HepG2 (cell line): ENCODE results near the gene CHID1. TPM values are rescaled to one million over a fixed set of nuclear protein-coding genes. Genes with fewer than 3 reads are reported as not detected.

ENCODE experiments used
- ATAC-seq: fragments of 200-7000 bp; cut with Tn5 transposase; 3 replicates; pipeline ENCODE4 v1.9.1; 2020; ENCODE audit warnings: mild to moderate bottlenecking, moderate library complexity
- BruUV-seq: library from RNA; stranded (reverse); fragments of 400-500 nt; replicated peaks from 2 replicates; lab custom pipeline; 2021; lab: Mats Ljungman, UMichigan
- CTCF ChIA-PET: fragments of 300-600 bp; formaldehyde crosslinking; extraction: SDS; loops from one replicate; lab custom pipeline; 2021; ENCODE audit warnings: low total read pairs, inconsistent platforms, low intra/inter-chr PET ratio; lab: Yijun Ruan, JAX
- POLR2A ChIA-PET: fragments of 350-600 bp; sonication (Branson Sonifier 250); formaldehyde crosslinking; loops from one replicate; lab custom pipeline; 2020; ENCODE audit warnings: antibody characterized with exemption, inconsistent platforms; lab: Yijun Ruan, JAX
- DNase-seq: peaks from one replicate; pipeline ENCODE4 v3.0.0-alpha.2; 2015; ENCODE audit warnings: low spot score
- FAIRE-seq: peaks from 3 replicates; lab custom pipeline; 2011; peaks lifted over from hg19 to GRCh38; lab: Jason Lieb, UNC
- H2AFZ ChIP-seq: one replicate; pipeline ENCODE4 v1.6.1; 2011; ENCODE audit warnings: low read length, inconsistent platforms
- H3K27ac ChIP-seq: fragments of 300-600 bp; 3 replicates; pipeline ENCODE4 v1.8.0; 2011; ENCODE audit warnings: mixed run types, mild to moderate bottlenecking, mixed read lengths, low read length, inconsistent platforms; ENCODE audit not compliant: insufficient read depth; ENCODE audit errors: extremely low read length
- H3K27me3 ChIP-seq, 2 experiments: fragments of 200-600 bp in 1 of 2; 2 replicates in 1 of 2; 3 replicates in 1 of 2; pipeline versions ENCODE4 v1.6.0 to v1.8.0; 2011; ENCODE audit warnings: low read length in 2 of 2, mild to moderate bottlenecking in 2 of 2, moderate library complexity in 2 of 2, inconsistent platforms in 1 of 2; ENCODE audit not compliant: insufficient read depth in 2 of 2, control insufficient read depth in 1 of 2
- H3K36me3 ChIP-seq, 2 experiments: fragments of 200-600 bp in 1 of 2; replicated peaks in 1 of 2; 2 replicates in 1 of 2; 3 replicates in 1 of 2; pipeline versions ENCODE4 v1.5.1 to v1.8.0; 2011; ENCODE audit warnings: low read length in 2 of 2, inconsistent platforms in 1 of 2; ENCODE audit not compliant: insufficient read depth in 2 of 2, control insufficient read depth in 1 of 2
- H3K4me1 ChIP-seq: 2 replicates; pipeline ENCODE4 v1.5.1; 2012; ENCODE audit warnings: low read length, inconsistent platforms; ENCODE audit not compliant: insufficient read depth
- H3K4me2 ChIP-seq: 2 replicates; pipeline ENCODE4 v1.6.0; 2011; ENCODE audit warnings: low read depth, low read length, inconsistent platforms
- H3K4me3 ChIP-seq, 3 experiments: fragments of 200-600 bp in 1 of 3; sonication (generic), shearing (Covaris generic) in 1 of 3; replicated peaks in 1 of 3; 2 replicates each; pipeline ENCODE4 v1.5.1; 2011 to 2016; ENCODE audit warnings: low read length in 3 of 3, inconsistent platforms in 2 of 3, low read depth in 2 of 3, mild to moderate bottlenecking in 2 of 3, control low read depth in 1 of 3, mixed read lengths in 1 of 3; ENCODE audit not compliant: insufficient read depth in 1 of 3
- H3K79me2 ChIP-seq: one replicate; pipeline ENCODE4 v1.6.1; 2011; ENCODE audit warnings: low read length, inconsistent platforms; ENCODE audit not compliant: insufficient read depth
- H3K9ac ChIP-seq: 2 replicates; pipeline ENCODE4 v1.6.0; 2011; ENCODE audit warnings: mild to moderate bottlenecking, low read depth, low read length, inconsistent platforms; ENCODE audit not compliant: insufficient read depth
- H3K9me3 ChIP-seq: 2 replicates; pipeline ENCODE4 v1.5.1; 2012; ENCODE audit warnings: mild to moderate bottlenecking, low read length
- H4K20me1 ChIP-seq: 2 replicates; pipeline ENCODE4 v1.6.0; 2011; ENCODE audit warnings: inconsistent platforms, mild to moderate bottlenecking, low read length, moderate library complexity; ENCODE audit not compliant: insufficient read depth
- BRF2 ChIP-seq: sonication (generic); formaldehyde crosslinking; IDR thresholded peaks from 2 replicates; pipeline ENCODE4 v1.8.1; 2022; ENCODE audit warnings: mild to moderate bottlenecking, missing genetic modification reagents
- ELF3 ChIP-seq: IDR thresholded peaks from 2 replicates; pipeline ENCODE4 v1.6.1; 2016; ENCODE audit warnings: missing genetic modification reagents, missing compliant biosample characterization
- MTA3 ChIP-seq: sonication (generic); formaldehyde crosslinking; IDR thresholded peaks from 2 replicates; pipeline ENCODE4 v1.4.0; 2020; ENCODE audit warnings: missing genetic modification reagents
- NFYB ChIP-seq: sonication (generic); formaldehyde crosslinking; IDR thresholded peaks from 2 replicates; pipeline ENCODE4 v1.4.0; 2020; ENCODE audit warnings: missing genetic modification reagents
- NR3C1 ChIP-seq: sonication (generic); formaldehyde crosslinking; IDR thresholded peaks from 2 replicates; pipeline ENCODE4 v1.4.0; 2020; ENCODE audit warnings: missing genetic modification reagents
- PLSCR1 ChIP-seq: sonication (generic); formaldehyde crosslinking; IDR thresholded peaks from 2 replicates; pipeline ENCODE4 v1.5.0; 2020; ENCODE audit warnings: missing genetic modification reagents, mild to moderate bottlenecking, borderline replicate concordance
- SIN3A ChIP-seq: IDR thresholded peaks from 2 replicates; pipeline ENCODE4 v1.6.1; 2011; ENCODE audit warnings: low read depth, mild to moderate bottlenecking, control low read depth, low read length, borderline replicate concordance
- SRSF1 ChIP-seq: fragments of 200-400 bp; formaldehyde crosslinking; optimal IDR thresholded peaks from 2 replicates; pipeline ENCODE3; 2017; ENCODE audit warnings: mild to moderate bottlenecking, low read depth, low read length, moderate library complexity
- THAP8 ChIP-seq: sonication (generic); formaldehyde crosslinking; IDR thresholded peaks from 2 replicates; pipeline ENCODE4 v1.5.1; 2020; ENCODE audit warnings: missing genetic modification reagents, mild to moderate bottlenecking, borderline replicate concordance
- WIZ ChIP-seq: sonication (generic); formaldehyde crosslinking; IDR thresholded peaks from 2 replicates; pipeline ENCODE4 v1.5.1; 2020; ENCODE audit warnings: mild to moderate bottlenecking, missing genetic modification reagents
- ZC3H13 ChIP-seq: sonication (generic); formaldehyde crosslinking; IDR thresholded peaks from 2 replicates; pipeline ENCODE4 v1.8.1; 2023; ENCODE audit warnings: mild to moderate bottlenecking, missing genetic modification reagents, moderate library complexity
- ZKSCAN8 ChIP-seq: IDR thresholded peaks from 2 replicates; pipeline ENCODE4 v1.6.1; 2016; ENCODE audit warnings: borderline replicate concordance, missing genetic modification reagents, missing compliant biosample characterization
- ZNF7 ChIP-seq: IDR thresholded peaks from 2 replicates; pipeline ENCODE4 v1.6.1; 2016; ENCODE audit warnings: missing biosample characterization, missing genetic modification reagents
- WGBS: methylation state at CpG from one replicate; pipeline ENCODE4 v1.1.6; 2017; ENCODE audit warnings: low lambda C conversion rate; 5-methylcytosine and 5-hydroxymethylcytosine counted together
- in situ Hi-C: cut with HindIII; loops from 2 replicates; pipeline ENCODE4 v1.10.0; 2017; ENCODE audit warnings: low pct_unique_long_range_greater_than_20kb; ENCODE audit not compliant: extremely low pct_ligation_motif_present
- intact Hi-C: fragments of 100-400 bp; cut with micrococcal nuclease; formaldehyde crosslinking; loops from one replicate; pipeline ENCODE4 v1.10.0; 2022; ENCODE audit not compliant: unreplicated experiment
- polyA plus RNA-seq, 8 experiments: library from polyadenylated mRNA; depleted of rRNA in 3 of 8; stranded (reverse) in 7 of 8; unstranded in 1 of 8; fragments of >200 nt; fragmentation: Illumina TruSeq in 4 of 8; extraction: Trizol in 4 of 8; gene quantifications; 2 replicates each; pipeline versions ENCODE4 v1.2.1 to v1.2.3, GENCODE V29; 2011 to 2016; ENCODE audit warnings: low read depth in 4 of 8, missing spikeins in 1 of 8, mixed read lengths in 1 of 8; ENCODE audit not compliant: insufficient read depth in 1 of 8
- total RNA-seq, 5 experiments: library from RNA; depleted of rRNA; stranded (reverse); fragments of >200 nt; fragmentation: Illumina TruSeq; extraction: Trizol; gene quantifications; 2 replicates each; pipeline ENCODE4 v1.2.3, GENCODE V29; 2016; ENCODE audit warnings: low read depth in 1 of 5
- TF ChIP-seq, protein P1 (sequence below): sonication (generic); formaldehyde crosslinking; IDR thresholded peaks from 2 replicates; pipeline ENCODE4 v1.8.0; 2022; ENCODE audit warnings: mild to moderate bottlenecking, missing genetic modification reagents, borderline replicate concordance

Gene CHID1
- total and polyA plus RNA-seq, 2 of the 13 experiments (the other 11 are each of a cell fraction or from before 2014, with no cell fraction given): 65.1 to 93.6 TPM

- no peak for ATAC-seq
- no peak overlapping the region for H3K9ac ChIP-seq
Observed at GRCh38 chr11:959027-959426, 48.4 kb upstream of the CHID1 start.

More at GRCh38 chr11:959027-959426, 48.4 kb upstream of the CHID1 start:
- no peak overlapping the region for H3K4me2 ChIP-seq
- peaks cover 9 to 39% of the 10 kb centered on the region in 2 experiments for H3K36me3 ChIP-seq
- no TSS peak for BruUV-seq
- H3K9me3 ChIP-seq: no peaks in the 10 kb centered on the region
- H3K4me3 ChIP-seq: no peak overlapping the region
- WGBS: 93% methylated on average over 10 of the region's 14 CpGs
- H3K4me1 ChIP-seq: peaks cover 43% of the 10 kb centered on the region
- peaks cover 35% of the 10 kb centered on the region for H3K79me2 ChIP-seq
- TF ChIP-seq ZC3H13 (CRISPR knock-in tag) (no peak), THAP8 (CRISPR knock-in tag) (no peak), BRF2 (CRISPR knock-in tag) (no peak), SRSF1 (no peak), WIZ (no peak), MTA3 (CRISPR knock-in tag) (no peak), ZNF7 (no peak), NFYB (CRISPR knock-in tag) (no peak), ELF3 (no peak), NR3C1 (CRISPR knock-in tag) (no peak), PLSCR1 (CRISPR knock-in tag) (no peak), SIN3A (no peak), ZKSCAN8 (CRISPR knock-in tag) (no peak)
- TF ChIP-seq, protein P1, sequence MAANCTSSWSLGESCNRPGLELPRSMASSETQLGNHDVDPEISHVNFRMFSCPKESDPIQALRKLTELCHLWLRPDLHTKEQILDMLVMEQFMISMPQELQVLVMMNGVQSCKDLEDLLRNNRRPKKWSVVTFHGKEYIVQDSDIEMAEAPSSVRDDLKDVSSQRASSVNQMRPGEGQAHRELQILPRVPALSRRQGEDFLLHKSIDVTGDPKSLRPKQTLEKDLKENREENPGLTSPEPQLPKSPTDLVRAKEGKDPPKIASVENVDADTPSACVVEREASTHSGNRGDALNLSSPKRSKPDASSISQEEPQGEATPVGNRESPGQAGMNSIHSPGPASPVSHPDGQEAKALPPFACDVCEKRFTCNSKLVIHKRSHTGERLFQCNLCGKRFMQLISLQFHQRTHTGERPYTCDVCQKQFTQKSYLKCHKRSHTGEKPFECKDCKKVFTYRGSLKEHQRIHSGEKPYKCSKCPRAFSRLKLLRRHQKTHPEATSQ (CRISPR knock-in tag): no peak
- ChIA-PET POLR2A (no interaction called here), CTCF (interaction anchor here (1.2 kb wide), 1 partner anchor 61 kb away, joined by 4 read pairs; no protein-coding TSS in a partner anchor)
- DNase-seq (no peak), FAIRE-seq (no peak)
- intact Hi-C loops (loop anchor here (1.0 kb wide), 1 partner anchor 37 kb away; no protein-coding TSS in a partner anchor), in situ Hi-C loops (no loop called here)
- no peak overlapping the region for H2AFZ ChIP-seq
- 0 out of 2 replicates have a peak, but pooled peaks cover 2% of the 10 kb centered on the region for H4K20me1 ChIP-seq
- no peak overlapping the region for H3K27ac ChIP-seq
- H3K27me3 ChIP-seq: no peaks in the 10 kb centered on the region
